AG04449 (cell line): Measurements from ENCODE around the gene SPG7.

Source experiments
- CTCF ChIA-PET: fragments of 350-600 bp; formaldehyde crosslinking; extraction: SDS; loops from one replicate; lab custom pipeline; 2021; ENCODE audit warnings: antibody characterized with exemption; lab: Yijun Ruan, JAX
- POLR2A ChIA-PET: fragments of 400-600, 350-600 bp; formaldehyde crosslinking; extraction: SDS; loops from one replicate; lab custom pipeline; 2020; ENCODE audit warnings: antibody characterized with exemption, inconsistent platforms; lab: Yijun Ruan, JAX
- DNase-seq: peaks from one replicate; pipeline ENCODE4 v3.0.0-alpha.2; 2010; ENCODE audit warnings: low read depth, low spot score
- H3K4me3 ChIP-seq: 2 replicates; pipeline ENCODE4 v1.5.1; 2011; ENCODE audit warnings: low read depth, mild to moderate bottlenecking, control low read depth, low read length
- TF ChIP-seq, protein P1 (sequence below): IDR thresholded peaks from one replicate; pipeline ENCODE4 v1.5.1; 2011; ENCODE audit warnings: mild to moderate bottlenecking, moderate library complexity, low read length, control low read depth, inconsistent platforms; ENCODE audit not compliant: insufficient read depth; ENCODE audit errors: missing control alignments

Gene SPG7

DNA sequence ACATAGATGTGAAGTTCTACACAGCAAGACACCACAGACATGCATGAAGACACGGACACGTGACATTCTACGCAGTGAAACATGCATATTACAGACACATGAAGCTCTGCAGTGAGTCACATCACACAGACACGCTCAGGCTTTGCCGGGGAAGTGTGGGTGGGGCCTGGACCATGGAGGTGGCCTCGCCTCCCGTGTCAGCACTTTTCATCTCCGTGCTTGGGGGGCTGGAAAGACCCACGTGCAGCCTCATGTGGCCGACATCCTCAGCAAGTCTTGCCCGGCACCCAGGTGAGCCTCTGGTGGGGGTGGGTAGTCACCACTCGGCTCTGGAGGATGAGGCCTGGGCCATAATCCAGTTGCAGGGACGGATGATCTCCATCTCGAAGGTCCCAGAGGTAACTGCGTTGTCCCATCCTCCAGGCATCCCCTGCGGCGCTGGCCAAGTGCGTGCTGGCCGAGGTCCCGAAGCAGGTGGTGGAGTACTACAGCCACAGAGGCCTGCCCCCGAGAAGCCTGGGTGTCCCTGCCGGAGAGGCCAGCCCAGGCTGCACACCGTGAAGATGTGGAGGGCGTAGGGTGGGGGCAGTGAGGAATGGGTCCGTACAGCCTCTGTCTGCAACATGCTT, 88.0 kb downstream of the SPG7 start:
- TF ChIP-seq, protein P1, sequence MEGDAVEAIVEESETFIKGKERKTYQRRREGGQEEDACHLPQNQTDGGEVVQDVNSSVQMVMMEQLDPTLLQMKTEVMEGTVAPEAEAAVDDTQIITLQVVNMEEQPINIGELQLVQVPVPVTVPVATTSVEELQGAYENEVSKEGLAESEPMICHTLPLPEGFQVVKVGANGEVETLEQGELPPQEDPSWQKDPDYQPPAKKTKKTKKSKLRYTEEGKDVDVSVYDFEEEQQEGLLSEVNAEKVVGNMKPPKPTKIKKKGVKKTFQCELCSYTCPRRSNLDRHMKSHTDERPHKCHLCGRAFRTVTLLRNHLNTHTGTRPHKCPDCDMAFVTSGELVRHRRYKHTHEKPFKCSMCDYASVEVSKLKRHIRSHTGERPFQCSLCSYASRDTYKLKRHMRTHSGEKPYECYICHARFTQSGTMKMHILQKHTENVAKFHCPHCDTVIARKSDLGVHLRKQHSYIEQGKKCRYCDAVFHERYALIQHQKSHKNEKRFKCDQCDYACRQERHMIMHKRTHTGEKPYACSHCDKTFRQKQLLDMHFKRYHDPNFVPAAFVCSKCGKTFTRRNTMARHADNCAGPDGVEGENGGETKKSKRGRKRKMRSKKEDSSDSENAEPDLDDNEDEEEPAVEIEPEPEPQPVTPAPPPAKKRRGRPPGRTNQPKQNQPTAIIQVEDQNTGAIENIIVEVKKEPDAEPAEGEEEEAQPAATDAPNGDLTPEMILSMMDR: no peak
- H3K4me3 ChIP-seq: no peak overlapping the region
- CTCF ChIA-PET: interaction anchor here (0.7 kb wide), 1 partner anchor 45 kb away, joined by 4 read pairs; no protein-coding TSS in a partner anchor
- POLR2A ChIA-PET: no interaction called here
- no peak for DNase-seq

DNA sequence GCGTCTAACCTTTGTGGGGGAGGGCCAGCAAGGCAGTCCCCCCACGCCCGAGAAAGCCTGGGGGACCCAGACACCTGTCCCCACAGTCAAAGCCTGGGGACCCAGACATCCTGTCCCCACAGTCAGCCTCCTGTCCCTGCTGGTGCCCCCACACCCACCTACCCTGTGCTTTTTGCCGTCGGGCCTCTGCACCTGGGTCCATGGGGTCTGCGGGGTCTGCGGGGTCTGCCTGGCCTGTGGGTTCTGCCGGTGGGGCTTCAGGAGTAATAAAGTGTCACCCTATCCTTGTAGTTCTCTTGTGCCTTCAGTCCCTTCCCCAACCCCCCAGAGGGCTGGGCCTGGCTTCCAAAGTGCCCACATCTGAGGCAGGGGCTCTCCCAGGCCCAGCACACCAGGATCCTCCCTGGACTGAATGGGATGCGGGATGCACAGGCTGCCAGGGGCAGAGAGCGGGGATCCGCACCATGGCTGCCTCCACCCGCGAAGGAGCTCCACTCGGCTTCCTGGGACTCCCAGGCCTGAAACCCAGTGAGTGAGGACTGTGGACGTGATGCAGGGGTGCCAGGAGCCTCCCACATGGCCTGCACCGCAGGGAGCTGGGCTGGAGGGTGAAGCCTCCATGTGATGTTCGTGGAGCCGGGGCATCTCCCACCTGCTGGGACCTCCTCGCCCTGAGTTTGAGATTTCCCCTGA, 88.9 kb downstream of the SPG7 start:
- TF ChIP-seq, protein P1: no peak
- ChIA-PET POLR2A (no interaction called here), CTCF (no interaction called here)
- H3K4me3 ChIP-seq: no peak overlapping the region
- no peak for DNase-seq

GRCh38 chr16:89598199-89598598, 90.0 kb downstream of the SPG7 start:
- no peak for DNase-seq
- H3K4me3 ChIP-seq: no peak overlapping the region
- ChIA-PET CTCF (no interaction called here), POLR2A (no interaction called here)
- TF ChIP-seq, protein P1: no peak

DNA sequence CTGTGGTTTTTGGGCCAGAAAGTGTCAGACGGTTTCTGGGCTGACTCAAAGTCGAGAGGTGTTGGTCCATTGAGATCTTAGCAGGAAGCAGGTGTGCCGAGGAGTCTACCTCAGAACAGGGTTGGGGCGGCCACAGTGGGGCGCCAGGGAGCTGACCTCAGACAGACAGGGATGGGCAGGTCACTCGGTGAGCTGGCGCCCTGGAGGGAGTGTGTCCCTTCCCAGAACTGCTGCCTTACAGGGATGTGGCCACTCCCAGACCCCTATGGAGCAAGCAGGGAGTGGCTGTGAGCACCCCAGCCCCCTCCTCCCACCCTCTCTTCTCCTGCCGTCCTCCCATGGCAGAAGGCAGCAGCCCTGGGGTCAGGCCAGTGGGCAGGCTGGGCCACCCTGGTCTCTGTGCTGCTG, 91.3 kb downstream of the SPG7 start:
- TF ChIP-seq, protein P1: peak; percentile 20
- no peak for DNase-seq
- H3K4me3 ChIP-seq: no peak overlapping the region
- POLR2A ChIA-PET: no interaction called here
- CTCF ChIA-PET: interaction anchor here (1.0 to 3.9 kb wide), 2 partner anchors 16 kb away, joined by 4 to 20 read pairs; no protein-coding TSS in a partner anchor

DNA sequence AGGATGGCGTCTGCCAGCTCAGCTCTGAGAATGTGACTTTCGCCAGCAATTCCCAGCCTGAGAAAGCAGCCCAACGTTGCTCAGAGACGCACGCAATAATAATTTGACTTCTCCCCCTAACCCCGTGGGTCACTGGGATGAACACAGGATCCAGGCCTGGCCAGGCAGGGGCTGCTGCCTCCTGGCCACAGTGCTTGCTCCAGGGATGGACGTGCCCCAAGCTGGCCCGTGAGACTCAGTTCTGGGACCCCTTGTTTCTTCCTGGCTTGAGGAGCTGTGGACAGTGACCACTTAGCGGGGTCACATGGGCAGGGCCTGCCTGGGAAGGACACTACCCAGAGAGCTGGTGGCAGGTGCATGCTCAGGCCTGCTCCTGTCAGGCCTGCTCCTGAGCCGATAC, 91.7 kb downstream of the SPG7 start:
- POLR2A ChIA-PET: no interaction called here
- CTCF ChIA-PET: interaction anchor here (0.8 to 3.9 kb wide), 5 partner anchors 15 to 42 kb away, joined by 3 to 20 read pairs (median 3); no protein-coding TSS in a partner anchor
- H3K4me3 ChIP-seq: no peak overlapping the region
- no peak for DNase-seq
- TF ChIP-seq, protein P1: no peak

GRCh38 chr16:89600427-89600826, 92.2 kb downstream of the SPG7 start:
- H3K4me3 ChIP-seq: no peak overlapping the region
- DNase-seq: no peak
- TF ChIP-seq, protein P1: no peak
- ChIA-PET POLR2A (no interaction called here), CTCF (interaction anchor here (0.8 to 3.9 kb wide), 5 partner anchors 15 to 41 kb away, joined by 3 to 20 read pairs (median 3); no protein-coding TSS in a partner anchor)
